NAMALWA (cell line): Measurements from ENCODE around the gene MYBL2.
A peak's percentile ranks its signal among the peaks of the same experiment; 100 is the strongest.

Source experiments
- DNase-seq: peaks from one replicate; pipeline ENCODE4 v3.0.0-alpha.2; 2015; ENCODE audit warnings: low spot score

The MYBL2 gene

DNA sequence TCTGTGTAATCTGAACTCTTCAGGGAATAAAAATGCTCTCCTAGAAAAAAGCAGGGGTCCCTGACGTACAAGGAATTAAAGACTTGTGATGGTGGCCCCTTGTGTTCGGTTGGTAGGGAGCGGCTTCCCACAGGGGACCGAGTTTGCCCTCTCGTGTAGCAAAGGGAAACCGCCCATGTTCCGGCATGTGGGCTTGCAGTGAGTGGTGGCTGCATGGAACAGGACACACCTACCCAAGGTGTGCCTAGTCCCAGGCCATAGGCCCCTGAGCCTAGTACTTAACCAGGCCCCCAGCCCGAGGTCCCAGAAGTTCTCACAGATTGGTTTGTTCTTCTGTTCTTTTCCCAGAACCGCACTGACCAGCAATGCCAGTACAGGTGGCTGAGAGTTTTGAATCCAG is 15.5 kb downstream of the MYBL2 start:
- no peak for DNase-seq

DNA sequence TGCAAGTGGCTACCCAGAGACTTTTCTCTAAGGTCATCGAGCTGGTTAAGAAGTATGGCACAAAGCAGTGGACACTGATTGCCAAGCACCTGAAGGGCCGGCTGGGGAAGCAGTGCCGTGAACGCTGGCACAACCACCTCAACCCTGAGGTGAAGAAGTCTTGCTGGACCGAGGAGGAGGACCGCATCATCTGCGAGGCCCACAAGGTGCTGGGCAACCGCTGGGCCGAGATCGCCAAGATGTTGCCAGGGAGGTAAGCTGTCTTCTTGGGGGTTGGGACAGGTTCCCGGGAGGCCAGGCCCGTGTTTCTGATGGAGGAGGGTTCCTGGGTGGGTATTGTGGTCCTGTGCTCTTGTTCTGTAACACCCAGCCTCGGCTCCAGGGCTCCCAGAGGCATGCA is 19.9 kb downstream of the MYBL2 start:
- DNase-seq, result no peak

DNA sequence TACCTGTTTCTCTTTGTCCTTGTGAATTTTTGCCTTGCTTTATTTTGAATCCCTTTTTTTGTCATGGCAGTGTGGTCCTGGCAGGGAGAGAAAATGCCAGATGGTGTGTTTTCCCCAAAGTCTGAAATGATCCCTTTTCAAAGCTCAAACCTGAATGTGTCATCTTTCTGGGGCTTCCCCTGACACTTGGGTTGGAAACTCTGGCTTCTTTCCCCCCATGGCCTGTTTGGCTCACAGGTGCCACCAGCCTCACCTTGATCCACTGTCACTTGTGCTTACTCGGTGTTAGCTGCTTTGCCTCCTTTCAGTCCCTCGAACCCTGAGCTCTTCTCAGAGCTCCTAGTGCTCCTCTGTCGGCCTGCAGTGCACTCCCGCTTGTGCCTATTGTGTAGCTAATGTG is 22.3 kb downstream of the MYBL2 start:
- no peak for DNase-seq

DNA sequence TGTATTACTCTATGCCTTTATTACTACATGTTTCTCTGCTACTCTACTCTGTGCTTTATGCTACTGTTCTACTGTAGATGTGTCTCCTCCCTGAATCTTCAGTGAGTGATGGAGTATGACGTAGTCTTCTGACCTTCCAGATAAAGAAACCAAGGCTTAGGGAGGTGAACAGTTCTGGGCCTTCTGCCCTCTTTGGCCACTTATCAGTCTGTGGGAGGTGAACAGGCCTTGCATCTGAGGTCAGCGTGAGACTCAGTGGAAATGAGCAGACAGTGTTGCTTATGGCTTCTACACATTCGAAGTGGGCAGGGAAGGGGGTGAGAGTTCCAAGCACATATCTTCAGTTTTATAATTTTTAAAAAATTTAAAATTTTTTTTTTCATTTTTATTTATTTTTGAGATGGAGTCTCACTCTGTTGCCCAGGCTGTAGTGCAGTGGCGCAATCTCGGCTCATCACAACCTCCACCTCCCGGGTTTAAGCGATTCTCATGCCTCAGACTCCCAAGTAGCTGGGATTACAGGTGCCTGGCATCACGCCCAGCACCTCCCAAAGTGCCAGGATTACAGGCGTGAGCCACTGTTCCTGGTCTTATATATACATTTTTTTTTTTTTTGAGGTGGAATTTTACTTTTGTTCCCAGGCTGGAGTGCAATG is 24.2 kb downstream of the MYBL2 start:
- DNase-seq, result no peak

DNA sequence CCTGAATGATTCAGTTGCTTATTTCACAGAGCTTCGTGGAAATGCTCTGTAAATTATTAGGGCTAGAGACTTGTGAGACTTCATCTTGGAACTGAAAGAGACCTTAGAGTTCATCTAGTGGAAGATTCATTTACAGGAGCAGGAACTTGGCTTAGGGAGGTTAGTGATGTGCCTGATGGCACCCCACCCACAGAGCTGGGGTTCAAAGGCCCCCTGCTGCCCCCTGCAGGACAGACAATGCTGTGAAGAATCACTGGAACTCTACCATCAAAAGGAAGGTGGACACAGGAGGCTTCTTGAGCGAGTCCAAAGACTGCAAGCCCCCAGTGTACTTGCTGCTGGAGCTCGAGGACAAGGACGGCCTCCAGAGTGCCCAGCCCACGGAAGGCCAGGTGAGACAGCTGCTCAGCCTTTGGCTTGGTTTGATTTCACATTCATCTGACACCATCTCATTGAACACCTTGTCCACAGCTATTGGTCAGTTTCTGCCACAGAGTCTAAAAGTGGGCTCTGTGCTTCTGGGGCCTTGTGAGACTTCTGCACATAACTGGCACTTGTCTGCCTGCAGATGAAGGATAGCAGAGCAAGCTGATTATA is 25.1 kb downstream of the MYBL2 start:
- peak; percentile 76 for DNase-seq

DNA sequence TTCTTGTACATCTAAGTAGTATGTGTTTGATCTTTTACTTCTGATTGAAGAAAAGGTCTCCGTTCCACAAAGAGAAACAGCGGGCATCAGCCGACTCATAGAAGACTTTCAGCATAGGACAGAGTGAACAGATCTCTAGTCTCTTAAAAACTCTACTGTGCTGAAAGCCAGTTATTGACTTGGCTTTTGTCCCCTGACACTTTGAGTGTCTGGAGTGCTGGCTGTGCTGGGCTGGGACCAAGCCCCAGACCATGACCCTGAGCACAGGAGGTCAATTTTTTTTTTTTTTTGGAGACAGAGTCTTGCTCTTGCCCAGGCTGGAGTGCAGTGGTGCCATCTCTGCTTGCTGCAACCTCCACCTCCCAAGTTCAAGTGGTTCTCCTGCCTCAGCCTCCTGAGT is 27.8 kb downstream of the MYBL2 start:
- DNase-seq, result no peak

DNA sequence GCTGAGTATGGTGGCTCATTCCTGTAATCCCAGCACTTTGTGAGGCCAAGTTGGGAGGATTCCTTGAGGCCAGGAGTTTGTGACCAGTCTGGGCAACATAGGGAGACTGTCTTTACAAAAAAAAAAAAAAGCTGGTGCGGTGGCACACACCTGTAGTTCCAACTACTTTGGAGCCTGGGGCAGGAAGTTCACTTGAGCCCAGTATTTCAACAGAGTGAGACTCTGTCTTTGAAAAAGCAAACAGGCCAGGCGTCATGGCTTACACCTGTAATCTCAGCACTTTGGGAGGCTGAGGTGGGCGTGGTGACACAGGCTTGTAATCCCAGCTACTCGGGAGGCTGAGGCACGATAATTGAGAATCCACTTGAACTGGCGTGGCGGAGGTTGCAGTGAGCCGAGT is 28.7 kb downstream of the MYBL2 start:
- no peak for DNase-seq

DNA sequence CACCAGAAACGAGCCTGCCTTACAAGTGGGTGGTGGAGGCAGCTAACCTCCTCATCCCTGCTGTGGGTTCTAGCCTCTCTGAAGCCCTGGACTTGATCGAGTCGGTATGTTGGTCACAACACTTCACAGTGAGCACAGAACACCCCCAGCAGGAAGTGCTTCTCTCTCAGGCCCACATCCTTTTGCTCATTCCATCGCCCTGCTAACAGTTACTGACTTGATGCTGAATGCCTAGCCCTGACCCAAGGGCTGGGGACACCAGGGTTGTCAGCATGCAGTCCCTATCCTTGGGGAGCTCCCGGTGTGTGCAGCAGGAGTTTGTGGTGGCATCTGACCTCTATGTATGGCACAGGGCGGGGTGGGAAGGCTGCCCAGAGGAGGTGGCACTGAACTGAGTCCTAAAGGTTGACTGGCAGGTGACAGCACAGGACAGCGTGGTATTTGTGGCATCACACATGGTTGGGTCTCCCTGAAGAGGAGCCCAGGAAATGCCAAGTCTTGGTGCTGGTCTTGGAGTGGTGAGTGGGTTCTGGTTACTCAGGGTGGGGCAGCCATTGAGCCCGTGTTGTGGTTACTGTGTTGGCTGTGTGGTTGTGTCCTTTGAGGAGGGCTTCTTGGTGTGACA is 33.1 kb downstream of the MYBL2 start:
- DNase-seq, result no peak

DNA sequence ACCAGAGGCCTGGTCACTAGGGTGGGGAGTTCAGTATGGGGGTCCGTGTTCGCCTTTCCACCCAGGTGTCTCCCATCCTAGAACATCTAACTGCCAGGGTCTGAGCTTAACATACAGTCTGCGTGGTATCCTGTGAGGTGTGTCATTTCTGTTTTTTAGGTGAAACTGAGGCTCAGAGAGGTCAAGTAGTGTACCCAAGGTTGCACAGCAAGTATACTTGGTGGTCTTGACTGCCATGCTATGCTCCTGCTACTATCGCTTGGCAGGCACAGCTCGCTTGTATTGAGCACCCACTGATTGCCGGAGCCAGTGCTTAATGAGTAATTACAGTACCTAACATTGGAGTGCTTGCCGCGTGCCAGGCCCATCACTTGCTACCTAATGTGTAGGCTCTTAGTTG is 33.7 kb downstream of the MYBL2 start:
- DNase-seq, result no peak

DNA sequence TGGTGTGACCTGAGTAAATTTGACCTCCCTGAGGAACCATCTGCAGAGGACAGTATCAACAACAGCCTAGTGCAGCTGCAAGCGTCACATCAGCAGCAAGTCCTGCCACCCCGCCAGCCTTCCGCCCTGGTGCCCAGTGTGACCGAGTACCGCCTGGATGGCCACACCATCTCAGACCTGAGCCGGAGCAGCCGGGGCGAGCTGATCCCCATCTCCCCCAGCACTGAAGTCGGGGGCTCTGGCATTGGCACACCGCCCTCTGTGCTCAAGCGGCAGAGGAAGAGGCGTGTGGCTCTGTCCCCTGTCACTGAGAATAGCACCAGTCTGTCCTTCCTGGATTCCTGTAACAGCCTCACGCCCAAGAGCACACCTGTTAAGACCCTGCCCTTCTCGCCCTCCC is 35.6 kb downstream of the MYBL2 start:
- DNase-seq, result no peak

DNA sequence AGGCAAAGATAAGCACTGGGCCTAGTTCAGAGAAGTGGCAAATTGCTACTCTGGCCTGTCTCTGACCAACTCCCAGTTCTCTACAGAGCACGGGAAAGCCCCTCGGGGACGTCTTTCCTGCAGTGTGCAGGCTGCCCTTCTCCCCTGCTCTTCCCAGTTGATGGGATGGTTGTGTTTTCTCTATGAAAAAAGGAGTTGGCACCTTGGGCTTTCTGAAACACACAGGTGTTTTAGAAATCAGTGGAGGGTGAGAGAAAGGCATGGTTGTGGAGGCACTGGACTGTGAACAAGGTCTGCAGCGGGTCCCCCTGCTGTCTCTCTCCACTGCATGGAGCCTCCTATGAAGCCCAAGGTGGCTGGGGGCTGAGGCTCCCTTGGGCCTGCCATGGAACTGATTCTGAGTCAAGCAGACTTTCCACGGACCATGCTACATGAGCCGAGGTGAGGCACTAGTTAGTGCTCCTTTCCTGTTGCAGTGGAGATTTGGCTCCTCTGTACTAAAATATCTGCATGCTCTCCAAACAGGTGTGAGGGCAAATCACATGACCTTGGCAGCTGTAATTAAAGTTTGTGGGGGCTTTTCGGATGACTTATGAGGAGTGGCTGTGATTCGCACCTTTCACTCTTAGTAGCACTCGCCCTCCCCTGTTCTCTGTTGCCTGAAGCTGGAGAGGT is 43.6 kb downstream of the MYBL2 start:
- DNase-seq, result peak; percentile 59

DNA sequence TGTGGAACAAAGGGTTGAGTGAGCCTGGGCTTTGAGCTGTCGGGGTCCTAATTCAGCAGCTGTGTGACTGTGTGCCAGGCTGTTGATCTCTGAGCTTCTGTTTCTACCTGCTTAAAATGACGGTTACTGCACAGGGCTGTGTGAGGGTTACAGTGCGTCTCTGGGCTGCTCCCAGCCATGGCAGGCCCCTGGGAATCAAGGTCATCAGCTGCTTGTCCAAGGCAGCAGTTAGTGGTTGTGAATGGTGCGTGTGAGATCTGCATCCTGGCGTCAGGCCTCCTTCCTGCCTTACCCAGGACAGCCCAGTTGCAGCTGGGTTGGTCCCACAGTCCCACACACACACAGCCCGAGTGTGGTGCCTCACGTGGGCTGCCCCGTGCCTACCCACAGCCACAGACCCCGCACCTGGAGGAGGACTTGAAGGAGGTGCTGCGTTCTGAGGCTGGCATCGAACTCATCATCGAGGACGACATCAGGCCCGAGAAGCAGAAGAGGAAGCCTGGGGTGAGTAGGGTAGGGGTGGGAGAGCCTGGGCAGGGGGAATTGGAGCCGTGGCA is 44.3 kb downstream of the MYBL2 start:
- DNase-seq, result no peak

DNA sequence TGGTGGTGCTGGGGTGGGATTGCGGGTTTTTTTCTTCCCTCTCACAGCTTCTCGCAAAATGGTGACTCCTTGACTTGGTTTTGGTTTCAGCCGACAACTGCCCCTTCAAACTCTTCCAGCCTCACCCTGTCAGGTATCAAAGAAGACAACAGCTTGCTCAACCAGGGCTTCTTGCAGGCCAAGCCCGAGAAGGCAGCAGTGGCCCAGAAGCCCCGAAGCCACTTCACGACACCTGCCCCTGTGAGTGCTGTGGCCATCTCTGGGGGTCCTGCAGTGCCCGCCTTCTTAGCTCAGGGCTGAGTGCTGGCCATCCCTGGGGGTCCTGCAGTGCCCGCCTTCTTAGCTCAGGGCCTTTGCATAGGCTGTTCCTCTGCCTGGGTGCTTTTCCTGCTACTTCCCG is 48.1 kb downstream of the MYBL2 start:
- DNase-seq, result no peak

DNA sequence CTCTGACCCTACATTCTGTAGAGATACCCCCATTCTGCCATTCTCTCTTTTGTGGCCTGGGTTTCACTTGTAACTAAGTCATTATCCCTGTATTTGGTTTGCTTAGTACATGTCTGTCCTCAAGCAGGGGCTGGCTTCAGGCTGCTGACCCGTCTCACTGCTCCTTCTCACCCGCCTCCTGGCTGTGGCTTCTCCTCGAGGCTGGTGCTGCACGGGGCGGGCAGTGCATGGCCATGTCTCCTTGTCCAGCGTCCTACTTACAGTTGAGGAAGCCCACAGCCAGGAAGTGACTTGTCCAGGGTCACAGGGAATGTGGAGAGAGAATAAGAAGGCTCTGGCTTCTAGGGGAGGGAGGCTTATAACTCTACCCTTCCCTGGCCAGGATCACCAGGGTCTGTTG is 48.6 kb downstream of the MYBL2 start:
- no peak for DNase-seq

DNA sequence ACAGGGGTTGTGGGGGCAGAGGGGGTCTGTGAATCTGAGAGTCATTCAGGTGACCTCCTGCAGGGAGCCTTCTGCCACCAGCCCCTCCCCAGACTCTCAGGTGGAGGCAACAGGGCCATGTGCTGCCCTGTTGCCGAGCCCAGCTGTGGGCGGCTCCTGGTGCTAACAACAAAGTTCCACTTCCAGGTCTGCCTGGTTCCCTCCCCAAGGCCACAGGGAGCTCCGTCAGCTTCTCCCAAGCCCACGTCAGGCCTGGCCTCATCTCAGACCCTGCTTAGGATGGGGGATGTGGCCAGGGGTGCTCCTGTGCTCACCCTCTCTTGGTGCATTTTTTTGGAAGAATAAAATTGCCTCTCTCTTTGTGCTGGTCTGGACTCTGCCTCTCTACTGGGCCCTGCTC is 49.2 kb downstream of the MYBL2 start:
- no peak for DNase-seq

DNA sequence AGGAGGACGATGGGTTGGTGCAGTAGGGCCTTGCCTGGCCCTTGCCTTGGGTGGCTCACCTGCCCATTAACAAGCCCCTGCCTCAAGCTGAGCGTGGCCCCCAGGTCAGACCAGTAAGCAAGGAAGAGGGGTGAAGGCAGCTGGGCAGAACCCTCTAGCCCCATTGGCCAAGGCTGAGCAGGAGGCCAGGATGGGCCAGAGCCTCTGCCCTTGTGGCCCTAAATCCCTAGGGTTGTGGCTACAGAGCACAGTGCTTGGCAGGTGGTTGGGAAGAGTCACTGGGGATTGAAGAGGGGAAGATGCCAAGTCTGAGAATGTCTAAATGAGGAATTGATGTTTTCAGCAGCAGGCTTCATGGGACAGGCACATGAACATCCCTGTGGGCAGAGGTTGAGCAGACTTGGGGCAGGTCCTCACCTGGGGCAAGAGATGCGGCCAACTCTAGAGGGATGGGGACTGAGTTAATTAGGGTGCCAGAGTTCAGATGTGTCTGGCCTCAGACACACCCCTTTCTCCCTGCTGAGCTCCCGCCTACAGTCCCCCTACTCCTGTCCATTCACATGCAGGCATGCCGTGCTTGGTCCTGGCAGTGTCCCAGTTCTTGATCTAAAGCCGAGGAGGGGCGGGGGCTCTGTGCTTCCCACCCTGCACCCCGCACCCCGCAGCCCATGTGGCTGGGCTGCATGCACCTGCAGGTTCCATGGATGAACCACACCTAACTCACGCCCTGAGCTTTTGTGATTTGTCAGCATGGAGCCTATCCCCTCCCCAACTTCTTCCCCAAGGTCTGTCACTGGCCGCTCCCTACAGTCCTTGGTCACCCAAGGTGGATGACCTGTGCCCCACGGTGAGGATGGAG is 50.1 kb downstream of the MYBL2 start:
- DNase-seq, result no peak

DNA sequence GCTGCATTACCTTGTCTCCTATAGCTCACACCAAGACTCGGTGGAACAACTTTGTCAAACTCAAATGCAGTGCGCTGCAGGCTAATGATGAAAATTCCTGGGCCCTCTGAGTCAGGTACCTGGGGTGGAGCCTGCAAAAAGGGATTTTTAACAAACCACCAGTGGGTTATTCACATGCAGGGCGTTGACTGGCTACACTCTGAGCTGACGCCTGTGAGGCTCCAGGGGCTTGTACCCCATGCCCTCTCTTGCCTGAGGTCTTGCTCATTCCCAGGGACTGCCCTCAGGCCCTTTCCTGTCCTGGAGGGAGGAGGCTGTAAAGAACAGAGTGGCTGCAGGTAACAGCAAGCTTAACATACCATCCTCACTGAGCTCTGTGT is 50.7 kb downstream of the MYBL2 start:
- no peak for DNase-seq

DNA sequence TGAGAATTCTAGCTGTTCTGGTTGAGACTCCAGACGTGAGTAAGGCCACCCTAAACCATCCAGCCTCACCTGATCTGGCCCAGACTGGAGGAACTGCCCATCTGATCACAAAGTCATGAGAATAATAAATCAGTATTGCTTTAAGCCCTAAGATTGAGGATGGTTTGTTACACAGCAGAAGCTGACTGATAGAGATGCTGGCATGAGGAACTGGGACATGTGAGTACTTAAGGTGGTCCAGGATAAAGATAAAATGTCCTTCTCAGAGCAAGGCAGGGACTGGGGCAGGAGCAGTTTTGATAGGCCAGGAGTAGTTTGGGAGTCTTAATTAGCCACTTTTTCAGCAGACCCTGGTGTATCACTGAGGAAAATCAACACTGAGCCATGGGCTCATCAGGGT is 53.1 kb downstream of the MYBL2 start:
- no peak for DNase-seq

DNA sequence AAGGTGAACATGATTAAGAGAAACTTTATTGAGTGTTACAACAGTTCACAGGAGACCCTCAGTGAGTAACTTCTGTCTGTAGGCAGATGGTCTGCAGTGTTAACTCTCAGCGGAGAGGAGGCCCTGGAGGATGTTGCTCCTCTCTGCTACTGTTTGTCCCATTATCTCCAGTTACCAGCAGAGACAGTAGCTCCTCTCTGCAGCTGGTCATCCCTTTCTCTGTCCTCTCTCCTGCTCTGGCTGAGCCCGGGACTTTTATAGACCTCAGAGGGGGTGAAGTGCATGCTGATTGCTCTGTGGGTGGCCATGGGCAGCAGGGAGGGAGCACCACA is 54.1 kb downstream of the MYBL2 start:
- DNase-seq, result no peak

DNA sequence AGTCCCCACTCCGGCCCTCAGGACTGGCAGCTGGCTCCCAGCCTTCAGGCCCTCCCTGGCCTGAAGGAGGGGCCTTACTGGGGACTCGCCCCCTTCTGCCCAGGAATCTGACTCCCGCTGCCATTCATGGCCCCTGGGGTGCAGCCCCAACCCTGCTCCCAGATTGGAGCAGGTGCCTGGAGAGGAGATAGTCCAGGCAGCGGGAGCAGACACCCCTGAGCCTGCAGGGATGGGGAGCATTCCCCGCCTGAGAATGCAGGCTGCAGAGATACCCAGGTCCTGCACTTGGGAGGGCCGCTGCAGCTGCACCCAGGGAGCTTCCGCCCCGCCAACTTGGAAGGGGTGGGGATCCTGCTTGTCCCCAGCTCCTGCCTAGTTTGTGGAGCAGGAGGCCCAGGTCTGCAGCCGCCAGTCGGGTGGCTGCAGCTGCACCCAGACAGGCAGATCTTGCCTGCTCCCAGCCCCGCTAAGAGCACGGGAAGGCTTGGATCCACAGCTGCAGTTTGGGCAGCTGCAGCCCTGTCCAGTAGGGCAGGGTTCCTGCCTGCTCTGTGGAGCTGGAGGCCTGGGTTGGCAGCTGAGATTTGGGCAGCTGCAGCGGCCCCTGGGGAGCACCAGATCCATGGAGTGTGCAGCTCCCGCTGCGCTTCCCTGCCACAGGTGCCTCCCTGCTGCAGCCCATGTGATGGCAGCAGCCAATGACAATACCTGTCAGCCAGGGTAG is 54.7 kb downstream of the MYBL2 start:
- peak; percentile 57 for DNase-seq

DNA sequence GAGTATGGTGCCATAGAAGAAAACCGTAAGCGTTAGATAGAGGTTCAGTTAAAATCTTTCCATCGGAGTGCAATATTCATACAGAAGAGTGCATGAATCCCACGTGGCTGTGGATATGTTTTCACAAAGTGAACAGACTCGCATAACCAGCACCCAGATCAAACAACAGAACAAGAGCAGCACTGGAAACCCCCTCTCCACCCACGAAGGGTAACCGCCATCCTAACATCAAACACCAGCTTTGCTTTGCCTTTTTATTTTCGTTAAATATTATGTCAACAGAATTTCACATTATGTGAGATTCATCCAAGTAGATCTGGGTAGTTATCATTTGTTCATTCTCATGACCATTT is 55.2 kb downstream of the MYBL2 start:
- no peak for DNase-seq

DNA sequence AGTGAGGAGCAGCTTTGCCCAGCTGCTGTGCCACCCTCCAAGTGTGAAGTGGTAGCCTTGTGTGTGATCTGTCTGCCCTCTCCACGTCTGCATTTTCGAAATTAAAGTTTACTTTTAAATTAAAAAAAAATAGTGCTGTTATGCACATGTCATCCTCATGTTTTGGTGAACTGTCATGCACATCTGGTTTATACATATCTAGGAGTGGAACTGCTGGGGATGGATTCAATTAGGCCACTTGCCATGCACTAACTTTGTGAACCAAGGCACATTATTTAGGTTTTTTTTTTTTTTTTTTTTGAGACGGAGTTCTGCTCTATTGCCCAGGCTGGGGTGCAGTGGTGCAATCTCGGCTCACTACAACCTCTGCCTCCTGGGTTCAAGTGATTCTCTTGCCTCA is 56.3 kb downstream of the MYBL2 start:
- DNase-seq, result no peak
